ENCODE results near the gene MAP4K2. TPM values are rescaled to one million over a fixed set of nuclear protein-coding genes. Genes with fewer than 3 reads are reported as not detected.

Gene MAP4K2
- total and polyA plus RNA-seq, 2 experiments from 2014 or later: 9.9 to 42.6 TPM

DNA sequence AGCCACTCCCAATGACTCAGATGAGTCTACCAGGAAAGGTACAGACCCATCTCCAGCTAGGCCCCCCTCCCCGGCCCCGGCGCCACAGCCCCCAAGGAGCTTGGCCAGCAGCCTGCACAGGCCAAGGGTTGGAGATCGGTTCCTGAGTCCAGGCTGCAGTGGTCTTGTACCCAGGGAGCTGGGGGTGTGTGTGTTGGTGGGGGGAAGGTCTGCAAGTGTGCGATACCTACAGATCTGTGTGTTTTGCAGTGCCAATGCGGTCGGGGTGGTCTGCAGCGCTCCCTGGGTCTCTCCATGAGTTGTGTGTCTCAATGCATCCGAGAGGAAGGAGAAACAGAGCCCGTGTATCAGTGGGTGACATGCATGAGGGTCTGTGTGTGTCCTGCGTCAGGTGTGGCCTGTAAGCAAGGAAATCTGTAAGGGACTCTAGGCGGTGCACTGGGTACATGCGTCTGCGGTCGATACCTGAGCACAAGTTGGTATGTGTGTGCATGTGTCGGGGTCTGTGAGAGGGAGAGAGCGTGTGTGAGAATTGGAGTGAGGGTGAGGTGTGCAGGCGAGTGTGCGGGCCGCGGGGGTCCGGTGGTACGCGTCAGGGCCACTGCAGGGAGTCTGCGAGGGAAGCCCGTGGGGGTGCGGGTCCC lies 40.8 kb upstream of the MAP4K2 start:
- H3K27ac ChIP-seq (ENCODE audit: low read depth): no peak overlapping the region

More for the DNA sequence above, 40.8 kb upstream of the MAP4K2 start:
- ATAC-seq (no peak; the same call in 2 of the 3 replicates), DNase-seq (ENCODE audit: low spot score) (no peak)
- H4K20me1 ChIP-seq (replicated peaks; ENCODE audit: insufficient read depth): no peaks in the 10 kb centered on the region
- H3K79me2 ChIP-seq (replicated peaks; ENCODE audit: insufficient read depth): no peaks in the 10 kb centered on the region
- Mint-ChIP-seq H3K27me3 (ENCODE audit: insufficient read depth, low read depth, poor library complexity) (peaks cover 13% of the 10 kb centered on the region), H3K27ac (0 out of 2 replicates have a peak overlapping the region, but pooled peaks have one; percentile 56), H3K9me3 (no peaks in the 10 kb centered on the region), H3K4me1 (peaks cover 31% of the 10 kb centered on the region), H3K4me3 (peak overlapping the region; percentile 84), H3K36me3 (ENCODE audit: low read depth) (peaks cover 4% of the 10 kb centered on the region; the same call in 2 of the 3 replicates)
- peak overlapping the region; percentile 38; the same call in 1 of the 2 replicates for H2AFZ ChIP-seq
- H3K9me2 ChIP-seq (ENCODE audit: insufficient read depth): no peaks in the 10 kb centered on the region
- peaks cover 12% of the 10 kb centered on the region for H3K4me1 ChIP-seq (ENCODE audit: insufficient read depth)
- H3K36me3 ChIP-seq (ENCODE audit: insufficient read depth): no peaks in the 10 kb centered on the region
- TF ChIP-seq, protein P1, sequence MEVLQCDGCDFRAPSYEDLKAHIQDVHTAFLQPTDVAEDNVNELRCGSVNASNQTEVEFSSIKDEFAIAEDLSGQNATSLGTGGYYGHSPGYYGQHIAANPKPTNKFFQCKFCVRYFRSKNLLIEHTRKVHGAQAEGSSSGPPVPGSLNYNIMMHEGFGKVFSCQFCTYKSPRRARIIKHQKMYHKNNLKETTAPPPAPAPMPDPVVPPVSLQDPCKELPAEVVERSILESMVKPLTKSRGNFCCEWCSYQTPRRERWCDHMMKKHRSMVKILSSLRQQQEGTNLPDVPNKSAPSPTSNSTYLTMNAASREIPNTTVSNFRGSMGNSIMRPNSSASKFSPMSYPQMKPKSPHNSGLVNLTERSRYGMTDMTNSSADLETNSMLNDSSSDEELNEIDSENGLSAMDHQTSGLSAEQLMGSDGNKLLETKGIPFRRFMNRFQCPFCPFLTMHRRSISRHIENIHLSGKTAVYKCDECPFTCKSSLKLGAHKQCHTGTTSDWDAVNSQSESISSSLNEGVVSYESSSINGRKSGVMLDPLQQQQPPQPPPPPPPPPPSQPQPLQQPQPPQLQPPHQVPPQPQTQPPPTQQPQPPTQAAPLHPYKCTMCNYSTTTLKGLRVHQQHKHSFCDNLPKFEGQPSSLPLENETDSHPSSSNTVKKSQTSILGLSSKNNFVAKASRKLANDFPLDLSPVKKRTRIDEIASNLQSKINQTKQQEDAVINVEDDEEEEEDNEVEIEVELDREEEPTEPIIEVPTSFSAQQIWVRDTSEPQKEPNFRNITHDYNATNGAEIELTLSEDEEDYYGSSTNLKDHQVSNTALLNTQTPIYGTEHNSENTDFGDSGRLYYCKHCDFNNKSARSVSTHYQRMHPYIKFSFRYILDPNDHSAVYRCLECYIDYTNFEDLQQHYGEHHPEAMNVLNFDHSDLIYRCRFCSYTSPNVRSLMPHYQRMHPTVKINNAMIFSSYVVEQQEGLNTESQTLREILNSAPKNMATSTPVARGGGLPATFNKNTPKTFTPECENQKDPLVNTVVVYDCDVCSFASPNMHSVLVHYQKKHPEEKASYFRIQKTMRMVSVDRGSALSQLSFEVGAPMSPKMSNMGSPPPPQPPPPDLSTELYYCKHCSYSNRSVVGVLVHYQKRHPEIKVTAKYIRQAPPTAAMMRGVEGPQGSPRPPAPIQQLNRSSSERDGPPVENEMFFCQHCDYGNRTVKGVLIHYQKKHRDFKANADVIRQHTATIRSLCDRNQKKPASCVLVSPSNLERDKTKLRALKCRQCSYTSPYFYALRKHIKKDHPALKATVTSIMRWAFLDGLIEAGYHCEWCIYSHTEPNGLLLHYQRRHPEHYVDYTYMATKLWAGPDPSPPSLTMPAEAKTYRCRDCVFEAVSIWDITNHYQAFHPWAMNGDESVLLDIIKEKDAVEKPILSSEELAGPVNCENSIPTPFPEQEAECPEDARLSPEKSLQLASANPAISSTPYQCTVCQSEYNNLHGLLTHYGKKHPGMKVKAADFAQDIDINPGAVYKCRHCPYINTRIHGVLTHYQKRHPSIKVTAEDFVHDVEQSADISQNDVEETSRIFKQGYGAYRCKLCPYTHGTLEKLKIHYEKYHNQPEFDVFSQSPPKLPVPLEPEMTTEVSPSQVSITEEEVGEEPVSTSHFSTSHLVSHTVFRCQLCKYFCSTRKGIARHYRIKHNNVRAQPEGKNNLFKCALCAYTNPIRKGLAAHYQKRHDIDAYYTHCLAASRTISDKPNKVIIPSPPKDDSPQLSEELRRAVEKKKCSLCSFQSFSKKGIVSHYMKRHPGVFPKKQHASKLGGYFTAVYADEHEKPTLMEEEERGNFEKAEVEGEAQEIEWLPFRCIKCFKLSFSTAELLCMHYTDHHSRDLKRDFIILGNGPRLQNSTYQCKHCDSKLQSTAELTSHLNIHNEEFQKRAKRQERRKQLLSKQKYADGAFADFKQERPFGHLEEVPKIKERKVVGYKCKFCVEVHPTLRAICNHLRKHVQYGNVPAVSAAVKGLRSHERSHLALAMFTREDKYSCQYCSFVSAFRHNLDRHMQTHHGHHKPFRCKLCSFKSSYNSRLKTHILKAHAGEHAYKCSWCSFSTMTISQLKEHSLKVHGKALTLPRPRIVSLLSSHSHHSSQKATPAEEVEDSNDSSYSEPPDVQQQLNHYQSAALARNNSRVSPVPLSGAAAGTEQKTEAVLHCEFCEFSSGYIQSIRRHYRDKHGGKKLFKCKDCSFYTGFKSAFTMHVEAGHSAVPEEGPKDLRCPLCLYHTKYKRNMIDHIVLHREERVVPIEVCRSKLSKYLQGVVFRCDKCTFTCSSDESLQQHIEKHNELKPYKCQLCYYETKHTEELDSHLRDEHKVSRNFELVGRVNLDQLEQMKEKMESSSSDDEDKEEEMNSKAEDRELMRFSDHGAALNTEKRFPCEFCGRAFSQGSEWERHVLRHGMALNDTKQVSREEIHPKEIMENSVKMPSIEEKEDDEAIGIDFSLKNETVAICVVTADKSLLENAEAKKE (CRISPR knock-in tag; IDR thresholded peaks at IDR 0.05): no peak
- TF ChIP-seq ZNF114 (CRISPR knock-in tag; IDR thresholded peaks at IDR 0.05) (no peak), JUNB (IDR thresholded peaks at IDR 0.05; ENCODE audit: unreplicated experiment) (no peak), CREB1 (CRISPR knock-in tag; IDR thresholded peaks at IDR 0.05; ENCODE audit: low read depth) (peak; percentile 16; the same call in 1 of the 2 replicates), EZH2phosphoT487 (IDR thresholded peaks at IDR 0.05; ENCODE audit: unreplicated experiment) (no peak), POLR2AphosphoS5 (IDR thresholded peaks at IDR 0.05; ENCODE audit: low read depth) (no peak), STAT1 (IDR thresholded peaks at IDR 0.05; ENCODE audit: unreplicated experiment) (no peak), REST (IDR thresholded peaks at IDR 0.05; ENCODE audit: unreplicated experiment) (no peak)
- peak overlapping the region; percentile 93 for H3K4me2 ChIP-seq
- H3K4me3 ChIP-seq: peak overlapping the region; percentile 86
- no peaks in the 10 kb centered on the region for H3K27me3 ChIP-seq (ENCODE audit: insufficient read depth)
- no peaks in the 10 kb centered on the region for H3F3A ChIP-seq (replicated peaks; ENCODE audit: low read depth)
